WTC11 (cell line): ENCODE measurements around the gene FAM135A. TPM values are rescaled to one million over a fixed set of nuclear protein-coding genes. Genes with fewer than 3 reads are reported as not detected.

Source experiments
- ATAC-seq: fragments of 200-7000 bp; cut with Tn5 transposase; 2 replicates; pipeline ENCODE4 v1.10.0; 2021; ENCODE audit warnings: mild to moderate bottlenecking, moderate library complexity
- CTCF ChIA-PET: fragments of 300-600 bp; sonication (Branson Sonifier 250); formaldehyde crosslinking; loops from one replicate; lab custom pipeline; 2021; ENCODE audit warnings: antibody characterized with exemption; lab: Charles Lee
- POLR2A ChIA-PET: fragments of 350-600 bp; sonication (Branson Sonifier 250); formaldehyde crosslinking; loops from one replicate; lab custom pipeline; 2021; ENCODE audit warnings: antibody characterized with exemption; lab: Charles Lee
- DNase-seq: peaks from one replicate; pipeline ENCODE4 v3.0.0; 2021; ENCODE audit warnings: low spot score
- H3K27ac Mint-ChIP-seq: 2 replicates; pipeline ENCODE4 v1.8.0; 2021; ENCODE audit warnings: mixed read lengths
- H3K27me3 Mint-ChIP-seq: 2 replicates; pipeline ENCODE4 v1.8.0; 2021; ENCODE audit warnings: low read depth, mild to moderate bottlenecking, moderate library complexity, mixed read lengths
- H3K36me3 Mint-ChIP-seq: 2 replicates; pipeline ENCODE4 v1.8.0; 2021; ENCODE audit warnings: mixed read lengths
- H3K4me1 Mint-ChIP-seq: 2 replicates; pipeline ENCODE4 v1.8.0; 2022; ENCODE audit warnings: mixed read lengths
- H3K4me3 Mint-ChIP-seq: 2 replicates; pipeline ENCODE4 v1.8.0; 2021; ENCODE audit warnings: mild to moderate bottlenecking, moderate library complexity, mixed read lengths
- H3K9me3 Mint-ChIP-seq: 2 replicates; pipeline ENCODE4 v1.8.0; 2021; ENCODE audit warnings: mixed read lengths
- ATF1 ChIP-seq: sonication (generic); formaldehyde crosslinking; IDR thresholded peaks from 2 replicates; pipeline ENCODE4 v1.8.1; 2023; ENCODE audit warnings: mild to moderate bottlenecking, moderate library complexity, missing genetic modification reagents
- ATF3 ChIP-seq: sonication (generic); formaldehyde crosslinking; conservative IDR thresholded peaks from 2 replicates; pipeline ENCODE4 v1.8.1; 2022; ENCODE audit warnings: mild to moderate bottlenecking, missing genetic modification reagents
- CDX4 ChIP-seq: fragments of 250-450 bp; sonication (Bioruptor Pico); IDR thresholded peaks from 2 replicates; pipeline ENCODE4 v1.9.0; 2021; ENCODE audit warnings: moderate library complexity, mild to moderate bottlenecking, inconsistent platforms, borderline replicate concordance
- CREB1 ChIP-seq: sonication (generic); formaldehyde crosslinking; IDR thresholded peaks from 2 replicates; pipeline ENCODE4 v1.8.0; 2023; ENCODE audit warnings: mild to moderate bottlenecking, missing genetic modification reagents
- E2F4 ChIP-seq: sonication (generic); formaldehyde crosslinking; IDR thresholded peaks from 2 replicates; pipeline ENCODE4 v1.8.1; 2022; ENCODE audit warnings: low read depth, mild to moderate bottlenecking, moderate library complexity, missing genetic modification reagents, borderline replicate concordance
- ESRRA ChIP-seq: sonication (generic); formaldehyde crosslinking; IDR thresholded peaks from 2 replicates; pipeline ENCODE4 v1.8.1; 2022; ENCODE audit warnings: mild to moderate bottlenecking, missing genetic modification reagents, borderline replicate concordance
- ETV6 ChIP-seq: sonication (generic); formaldehyde crosslinking; IDR thresholded peaks from 2 replicates; pipeline ENCODE4 v1.8.1; 2022; ENCODE audit warnings: mild to moderate bottlenecking, missing genetic modification reagents
- FOXK1 ChIP-seq: sonication (generic); formaldehyde crosslinking; IDR thresholded peaks from 2 replicates; pipeline ENCODE4 v1.8.0; 2022; ENCODE audit warnings: mild to moderate bottlenecking, moderate library complexity, missing genetic modification reagents
- GTF2I ChIP-seq: fragments of 250-450 bp; sonication (Bioruptor Pico); conservative IDR thresholded peaks from 2 replicates; pipeline ENCODE4 v1.4.0; 2021; ENCODE audit warnings: mild to moderate bottlenecking
- MLX ChIP-seq: sonication (generic); formaldehyde crosslinking; IDR thresholded peaks from 2 replicates; pipeline ENCODE4 v1.8.1; 2023; ENCODE audit warnings: mild to moderate bottlenecking, missing genetic modification reagents, moderate library complexity
- NR3C1 ChIP-seq: sonication (generic); formaldehyde crosslinking; conservative IDR thresholded peaks from 2 replicates; pipeline ENCODE4 v1.8.1; 2023; ENCODE audit warnings: low read depth, mild to moderate bottlenecking, missing genetic modification reagents
- SMAD3 ChIP-seq: sonication (generic); formaldehyde crosslinking; IDR thresholded peaks from 2 replicates; pipeline ENCODE4 v1.8.0; 2022; ENCODE audit warnings: missing genetic modification reagents, mild to moderate bottlenecking, borderline replicate concordance
- ZBTB21 ChIP-seq: sonication (generic); formaldehyde crosslinking; IDR thresholded peaks from 2 replicates; pipeline ENCODE4 v1.8.1; 2023; ENCODE audit warnings: mild to moderate bottlenecking, missing genetic modification reagents, borderline replicate concordance
- ZNF121 ChIP-seq: sonication (generic); formaldehyde crosslinking; IDR thresholded peaks from 2 replicates; pipeline ENCODE4 v1.8.0; 2023; ENCODE audit warnings: missing genetic modification reagents
- ZNF219 ChIP-seq: sonication (generic); formaldehyde crosslinking; IDR thresholded peaks from 2 replicates; pipeline ENCODE4 v1.8.0; 2023; ENCODE audit warnings: missing genetic modification reagents, mild to moderate bottlenecking, borderline replicate concordance
- total RNA-seq: library from RNA; stranded (reverse); gene quantifications from 3 replicates; pipeline ENCODE4 v1.2.3, GENCODE V29; 2021
- TF ChIP-seq, protein P1 (sequence below): sonication (generic); formaldehyde crosslinking; conservative IDR thresholded peaks from 2 replicates; pipeline ENCODE4 v1.8.1; 2023; ENCODE audit warnings: mild to moderate bottlenecking, low read depth, missing genetic modification reagents, moderate library complexity
- TF ChIP-seq, protein P2 (sequence below): fragments of 250-450 bp; sonication (Bioruptor Pico); IDR thresholded peaks from 2 replicates; pipeline ENCODE4 v1.8.0; 2021; ENCODE audit warnings: mild to moderate bottlenecking
- TF ChIP-seq, protein P3 (sequence below): sonication (generic); formaldehyde crosslinking; IDR thresholded peaks from 2 replicates; pipeline ENCODE4 v1.8.1; 2023; ENCODE audit warnings: mild to moderate bottlenecking, missing genetic modification reagents
- TF ChIP-seq, protein P4 (sequence below): sonication (generic); formaldehyde crosslinking; IDR thresholded peaks from 2 replicates; pipeline ENCODE4 v1.8.1; 2022; ENCODE audit warnings: missing genetic modification reagents, borderline replicate concordance
- TF ChIP-seq, protein P5 (sequence below): sonication (generic); formaldehyde crosslinking; IDR thresholded peaks from 2 replicates; pipeline ENCODE4 v1.8.0; 2022; ENCODE audit warnings: mild to moderate bottlenecking, missing genetic modification reagents

The FAM135A gene
- total RNA-seq, 1 experiment from 2014 or later: 32.9 TPM

- Mint-ChIP-seq H3K36me3 (peaks cover 28% of the 10 kb centered on the region), H3K27me3 (no peaks in the 10 kb centered on the region), H3K27ac (no peak overlapping the region), H3K4me3 (no peak overlapping the region), H3K9me3 (peaks cover 4% of the 10 kb centered on the region), H3K4me1 (peaks cover 11% of the 10 kb centered on the region)
- no peak for ATAC-seq
- no peak for DNase-seq
- POLR2A ChIA-PET: no interaction called here
- CTCF ChIA-PET: no interaction called here
- TF ChIP-seq, protein P1, sequence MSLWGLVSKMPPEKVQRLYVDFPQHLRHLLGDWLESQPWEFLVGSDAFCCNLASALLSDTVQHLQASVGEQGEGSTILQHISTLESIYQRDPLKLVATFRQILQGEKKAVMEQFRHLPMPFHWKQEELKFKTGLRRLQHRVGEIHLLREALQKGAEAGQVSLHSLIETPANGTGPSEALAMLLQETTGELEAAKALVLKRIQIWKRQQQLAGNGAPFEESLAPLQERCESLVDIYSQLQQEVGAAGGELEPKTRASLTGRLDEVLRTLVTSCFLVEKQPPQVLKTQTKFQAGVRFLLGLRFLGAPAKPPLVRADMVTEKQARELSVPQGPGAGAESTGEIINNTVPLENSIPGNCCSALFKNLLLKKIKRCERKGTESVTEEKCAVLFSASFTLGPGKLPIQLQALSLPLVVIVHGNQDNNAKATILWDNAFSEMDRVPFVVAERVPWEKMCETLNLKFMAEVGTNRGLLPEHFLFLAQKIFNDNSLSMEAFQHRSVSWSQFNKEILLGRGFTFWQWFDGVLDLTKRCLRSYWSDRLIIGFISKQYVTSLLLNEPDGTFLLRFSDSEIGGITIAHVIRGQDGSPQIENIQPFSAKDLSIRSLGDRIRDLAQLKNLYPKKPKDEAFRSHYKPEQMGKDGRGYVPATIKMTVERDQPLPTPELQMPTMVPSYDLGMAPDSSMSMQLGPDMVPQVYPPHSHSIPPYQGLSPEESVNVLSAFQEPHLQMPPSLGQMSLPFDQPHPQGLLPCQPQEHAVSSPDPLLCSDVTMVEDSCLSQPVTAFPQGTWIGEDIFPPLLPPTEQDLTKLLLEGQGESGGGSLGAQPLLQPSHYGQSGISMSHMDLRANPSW (CRISPR knock-in tag): no peak
- TF ChIP-seq, protein P2, sequence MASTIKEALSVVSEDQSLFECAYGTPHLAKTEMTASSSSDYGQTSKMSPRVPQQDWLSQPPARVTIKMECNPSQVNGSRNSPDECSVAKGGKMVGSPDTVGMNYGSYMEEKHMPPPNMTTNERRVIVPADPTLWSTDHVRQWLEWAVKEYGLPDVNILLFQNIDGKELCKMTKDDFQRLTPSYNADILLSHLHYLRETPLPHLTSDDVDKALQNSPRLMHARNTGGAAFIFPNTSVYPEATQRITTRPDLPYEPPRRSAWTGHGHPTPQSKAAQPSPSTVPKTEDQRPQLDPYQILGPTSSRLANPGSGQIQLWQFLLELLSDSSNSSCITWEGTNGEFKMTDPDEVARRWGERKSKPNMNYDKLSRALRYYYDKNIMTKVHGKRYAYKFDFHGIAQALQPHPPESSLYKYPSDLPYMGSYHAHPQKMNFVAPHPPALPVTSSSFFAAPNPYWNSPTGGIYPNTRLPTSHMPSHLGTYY (CRISPR knock-in tag): no peak
- TF ChIP-seq, protein P3, sequence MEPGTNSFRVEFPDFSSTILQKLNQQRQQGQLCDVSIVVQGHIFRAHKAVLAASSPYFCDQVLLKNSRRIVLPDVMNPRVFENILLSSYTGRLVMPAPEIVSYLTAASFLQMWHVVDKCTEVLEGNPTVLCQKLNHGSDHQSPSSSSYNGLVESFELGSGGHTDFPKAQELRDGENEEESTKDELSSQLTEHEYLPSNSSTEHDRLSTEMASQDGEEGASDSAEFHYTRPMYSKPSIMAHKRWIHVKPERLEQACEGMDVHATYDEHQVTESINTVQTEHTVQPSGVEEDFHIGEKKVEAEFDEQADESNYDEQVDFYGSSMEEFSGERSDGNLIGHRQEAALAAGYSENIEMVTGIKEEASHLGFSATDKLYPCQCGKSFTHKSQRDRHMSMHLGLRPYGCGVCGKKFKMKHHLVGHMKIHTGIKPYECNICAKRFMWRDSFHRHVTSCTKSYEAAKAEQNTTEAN (CRISPR knock-in tag): no peak
- TF ChIP-seq CDX4 (no peak), ZNF219 (CRISPR knock-in tag) (no peak), MLX (CRISPR knock-in tag) (no peak), ETV6 (CRISPR knock-in tag) (no peak), SMAD3 (no peak), NR3C1 (CRISPR knock-in tag) (no peak), CREB1 (CRISPR knock-in tag) (no peak), ESRRA (CRISPR knock-in tag) (no peak), GTF2I (CRISPR knock-in tag) (no peak)
- TF ChIP-seq, protein P4, sequence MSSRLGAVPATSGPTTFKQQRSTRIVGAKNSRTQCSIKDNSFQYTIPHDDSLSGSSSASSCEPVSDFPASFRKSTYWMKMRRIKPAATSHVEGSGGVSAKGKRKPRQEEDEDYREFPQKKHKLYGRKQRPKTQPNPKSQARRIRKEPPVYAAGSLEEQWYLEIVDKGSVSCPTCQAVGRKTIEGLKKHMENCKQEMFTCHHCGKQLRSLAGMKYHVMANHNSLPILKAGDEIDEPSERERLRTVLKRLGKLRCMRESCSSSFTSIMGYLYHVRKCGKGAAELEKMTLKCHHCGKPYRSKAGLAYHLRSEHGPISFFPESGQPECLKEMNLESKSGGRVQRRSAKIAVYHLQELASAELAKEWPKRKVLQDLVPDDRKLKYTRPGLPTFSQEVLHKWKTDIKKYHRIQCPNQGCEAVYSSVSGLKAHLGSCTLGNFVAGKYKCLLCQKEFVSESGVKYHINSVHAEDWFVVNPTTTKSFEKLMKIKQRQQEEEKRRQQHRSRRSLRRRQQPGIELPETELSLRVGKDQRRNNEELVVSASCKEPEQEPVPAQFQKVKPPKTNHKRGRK (CRISPR knock-in tag): no peak
- TF ChIP-seq, protein P5, sequence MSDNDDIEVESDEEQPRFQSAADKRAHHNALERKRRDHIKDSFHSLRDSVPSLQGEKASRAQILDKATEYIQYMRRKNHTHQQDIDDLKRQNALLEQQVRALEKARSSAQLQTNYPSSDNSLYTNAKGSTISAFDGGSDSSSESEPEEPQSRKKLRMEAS: no peak
These were observed 11.0 kb downstream of the FAM135A start for GRCh38 chr6:70424291-70424690.

DNA sequence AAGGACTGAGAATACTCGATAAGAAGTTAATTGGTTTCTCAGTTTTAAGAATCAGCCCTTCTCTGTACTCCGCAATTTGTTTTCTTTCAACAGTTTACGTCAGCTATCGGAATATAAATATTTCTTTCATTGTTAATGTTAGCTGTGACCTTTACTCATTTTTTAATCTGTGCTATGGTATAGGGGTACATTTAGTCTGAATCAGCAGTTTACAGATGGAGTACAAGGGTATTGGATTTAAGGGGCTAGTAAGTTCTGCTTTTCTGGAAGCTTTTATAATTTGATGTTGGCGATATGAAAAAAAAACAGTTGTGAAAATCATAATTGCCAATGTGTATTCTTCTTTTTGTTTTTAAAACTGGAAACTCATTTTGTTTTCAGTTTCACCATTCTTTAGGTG lies 23.0 kb downstream of the FAM135A start:
- Mint-ChIP-seq H3K4me3 (no peak overlapping the region), H3K27me3 (no peaks in the 10 kb centered on the region), H3K9me3 (no peaks in the 10 kb centered on the region), H3K27ac (no peak overlapping the region), H3K4me1 (no peaks in the 10 kb centered on the region), H3K36me3 (peaks cover 22% of the 10 kb centered on the region)
- ChIA-PET CTCF (no interaction called here), POLR2A (no interaction called here)
- no peak for ATAC-seq
- DNase-seq: no peak
- TF ChIP-seq E2F4 (CRISPR knock-in tag) (no peak), ATF3 (CRISPR knock-in tag) (no peak), ZBTB21 (CRISPR knock-in tag) (no peak), ATF1 (CRISPR knock-in tag) (no peak), ZNF121 (CRISPR knock-in tag) (no peak), FOXK1 (CRISPR knock-in tag) (no peak), GTF2I (CRISPR knock-in tag) (no peak)
- TF ChIP-seq, protein P3 (CRISPR knock-in tag): no peak
